HCT116 (cell line): Measurements from ENCODE around the gene RGP1. TPM values are rescaled to one million over a fixed set of nuclear protein-coding genes. Genes with fewer than 3 reads are reported as not detected.

Experiments
- ATAC-seq: fragments of 200-7000 bp; cut with Tn5 transposase; 2 replicates; pipeline ENCODE4 v1.9.1; 2020; ENCODE audit warnings: mild to moderate bottlenecking, moderate library complexity
- BruUV-seq: library from RNA; stranded (reverse); fragments of 400-500 nt; replicated peaks from 2 replicates; lab custom pipeline; 2021; lab: Mats Ljungman, UMichigan
- CTCF ChIA-PET: fragments of 300-600 bp; sonication (Branson Sonifier 250); formaldehyde crosslinking; loops from one replicate; lab custom pipeline; 2021; ENCODE audit warnings: antibody characterized with exemption; lab: Charles Lee
- POLR2A ChIA-PET: fragments of 300-600, 350-600 bp; sonication (Branson Sonifier 250); formaldehyde crosslinking; loops from one replicate; lab custom pipeline; 2021; ENCODE audit warnings: antibody characterized with exemption; lab: Charles Lee
- RAD21 ChIA-PET, 2 experiments: fragments of 300-600 bp; sonication (Branson Sonifier 250); formaldehyde crosslinking; loops; one replicate each; lab custom pipeline; 2023; ENCODE audit warnings: low total read pairs in 2 of 2; ENCODE audit not compliant: uncharacterized antibody in 2 of 2, unreplicated experiment in 2 of 2, low non-redundant PET in 1 of 2; lab: Charles Lee
- DNase-seq: peaks from one replicate; pipeline ENCODE4 v3.0.0-alpha.2; 2010; ENCODE audit warnings: low read depth, low spot score
- H2AFZ ChIP-seq: fragments of 200-600 bp; shearing (Covaris generic), sonication (generic); 2 replicates; pipeline ENCODE4 v1.6.1; 2017; ENCODE audit warnings: low read depth, mixed run types, mixed read lengths, antibody characterized with exemption, low read length; ENCODE audit not compliant: poor library complexity, severe bottlenecking
- H3K27ac ChIP-seq: 2 replicates; pipeline ENCODE4 v1.5.1; 2012; ENCODE audit warnings: low read depth, low read length
- H3K27me3 ChIP-seq: fragments of 200-600 bp; sonication (generic); 2 replicates; pipeline ENCODE4 v1.6.1; 2016; ENCODE audit warnings: mixed run types, low read length, mixed read lengths; ENCODE audit not compliant: insufficient read depth
- H3K36me3 ChIP-seq, 2 experiments: fragments of 200-500 bp in 1 of 2; fragments of 200-600 bp in 1 of 2; sonication (Bioruptor generic) in 1 of 2; sonication (generic) in 1 of 2; 2 replicates each; pipeline versions ENCODE4 v1.5.1 to v1.6.1; 2014 to 2016; ENCODE audit warnings: low read length in 2 of 2, inconsistent platforms in 1 of 2, mixed read lengths in 1 of 2, mixed run types in 1 of 2; ENCODE audit not compliant: insufficient read depth in 2 of 2, control insufficient read depth in 1 of 2
- H3K4me1 ChIP-seq, 2 experiments: fragments of 200-600 bp in 1 of 2; sonication (generic) in 1 of 2; 2 replicates each; pipeline versions ENCODE4 v1.5.1 to v1.6.1; 2012 to 2017; ENCODE audit warnings: low read length in 2 of 2, inconsistent platforms in 1 of 2, mild to moderate bottlenecking in 1 of 2, mixed read lengths in 1 of 2, mixed run types in 1 of 2, moderate library complexity in 1 of 2; ENCODE audit not compliant: insufficient read depth in 2 of 2, control insufficient read depth in 1 of 2
- H3K4me2 ChIP-seq: fragments of 200-600 bp; sonication (generic); 2 replicates; pipeline ENCODE4 v1.6.1; 2017; ENCODE audit warnings: mixed run types, low read length, mixed read lengths
- H3K4me3 ChIP-seq, 2 experiments: fragments of 200-600 bp in 1 of 2; sonication (generic) in 1 of 2; replicated peaks in 1 of 2; 2 replicates each; pipeline ENCODE4 v1.5.1; 2011 to 2016; ENCODE audit warnings: low read length in 2 of 2, control low read depth in 1 of 2, low read depth in 1 of 2, mild to moderate bottlenecking in 1 of 2, mixed read lengths in 1 of 2, mixed run types in 1 of 2
- H3K79me2 ChIP-seq: fragments of 200-600 bp; sonication (generic); 2 replicates; pipeline ENCODE4 v1.6.1; 2017; ENCODE audit warnings: mild to moderate bottlenecking, mixed run types, low read length, moderate library complexity, mixed read lengths; ENCODE audit not compliant: insufficient read depth
- H3K9ac ChIP-seq: fragments of 200-600 bp; sonication (generic); 2 replicates; pipeline ENCODE4 v1.6.1; 2016; ENCODE audit warnings: low read length, mixed read lengths
- H3K9me2 ChIP-seq: fragments of 200-600 bp; sonication (generic), shearing (Covaris generic); 2 replicates; pipeline ENCODE4 v1.6.1; 2017; ENCODE audit warnings: mixed run types, mild to moderate bottlenecking, moderate library complexity; ENCODE audit not compliant: insufficient read depth
- H3K9me3 ChIP-seq, 2 experiments: fragments of 200-500 bp in 1 of 2; fragments of 200-600 bp in 1 of 2; sonication (Bioruptor generic) in 1 of 2; sonication (generic) in 1 of 2; 2 replicates each; pipeline ENCODE4 v1.6.1; 2014 to 2017; ENCODE audit warnings: low read length in 2 of 2, mixed read lengths in 2 of 2, inconsistent platforms in 1 of 2, low read depth in 1 of 2, mild to moderate bottlenecking in 1 of 2, mixed run types in 1 of 2, moderate library complexity in 1 of 2; ENCODE audit not compliant: control insufficient read depth in 1 of 2, insufficient read depth in 1 of 2
- H4K20me1 ChIP-seq: fragments of 200-600 bp; sonication (generic), shearing (Covaris generic); 2 replicates; pipeline ENCODE4 v1.6.1; 2017; ENCODE audit warnings: mixed run types, mild to moderate bottlenecking, moderate library complexity; ENCODE audit not compliant: insufficient read depth
- ATF3 ChIP-seq: IDR thresholded peaks from 2 replicates; pipeline ENCODE4 v1.6.1; 2012
- CBX3 ChIP-seq: IDR thresholded peaks from 2 replicates; pipeline ENCODE4 v1.6.1; 2012; ENCODE audit warnings: low read depth
- CTCF ChIP-seq, 3 experiments: fragments of 200-600 bp in 1 of 3; sonication (generic) in 1 of 3; IDR thresholded peaks in 2 of 3; conservative IDR thresholded peaks in 1 of 3; 2 replicates each; pipeline ENCODE4 v1.5.1; 2012 to 2017; ENCODE audit warnings: low read depth in 2 of 3, low read length in 2 of 3, antibody characterized with exemption in 1 of 3, borderline replicate concordance in 1 of 3, control low read depth in 1 of 3, mild to moderate bottlenecking in 1 of 3, mixed read lengths in 1 of 3, mixed run types in 1 of 3, moderate library complexity in 1 of 3; ENCODE audit not compliant: insufficient read depth in 1 of 3
- EGR1 ChIP-seq: IDR thresholded peaks from 2 replicates; pipeline ENCODE4 v1.6.1; 2012; ENCODE audit warnings: low read depth
- EZH2phosphoT487 ChIP-seq: fragments of 200-600 bp; IDR thresholded peaks from 2 replicates; pipeline ENCODE4 v1.6.1; 2018; ENCODE audit warnings: antibody characterized with exemption, borderline replicate concordance
- POLR2AphosphoS5 ChIP-seq: IDR thresholded peaks from 2 replicates; pipeline ENCODE4 v1.6.1; 2011; ENCODE audit warnings: mild to moderate bottlenecking, low read depth, low read length, moderate library complexity
- RAD21 ChIP-seq: IDR thresholded peaks from 2 replicates; pipeline ENCODE4 v1.6.1; 2012; ENCODE audit warnings: low read depth, mild to moderate bottlenecking
- SIN3A ChIP-seq: IDR thresholded peaks from 2 replicates; pipeline ENCODE4 v1.6.1; 2012; ENCODE audit warnings: low read depth
- SRF ChIP-seq: IDR thresholded peaks from 2 replicates; pipeline ENCODE4 v1.6.1; 2012; ENCODE audit warnings: low read depth
- TCF7L2 ChIP-seq: IDR thresholded peaks from 2 replicates; pipeline ENCODE4 v1.7.0; 2011; ENCODE audit warnings: borderline replicate concordance, inconsistent platforms; ENCODE audit not compliant: insufficient read depth, insufficient read length; ENCODE audit errors: extremely low read depth
- ZBTB33 ChIP-seq: IDR thresholded peaks from 2 replicates; pipeline ENCODE4 v1.6.1; 2011; ENCODE audit warnings: mild to moderate bottlenecking, low read length, moderate library complexity; ENCODE audit not compliant: insufficient replicate concordance; ENCODE audit errors: extremely low read depth
- ZNF274 ChIP-seq: fragments of 200-500 bp; sonication (Bioruptor generic); IDR thresholded peaks from 2 replicates; pipeline ENCODE4 v1.6.1; 2014; ENCODE audit warnings: mild to moderate bottlenecking, low read depth, low read length, inconsistent platforms
- intact Hi-C: fragments of 100-400 bp; cut with micrococcal nuclease; formaldehyde crosslinking; loops from 2 replicates; pipeline ENCODE4 v1.10.0; 2022
- total RNA-seq: library from RNA; stranded (reverse); gene quantifications from one replicate; pipeline ENCODE4 v1.2.1, GENCODE V29; 2021; ENCODE audit not compliant: unreplicated experiment

Gene RGP1
- total RNA-seq, 1 experiment from 2014 or later: 32.6 TPM

- no TSS peak for BruUV-seq
- TF ChIP-seq SRF: no peak
- TF ChIP-seq CTCF (IDR thresholded peaks at IDR 0.05 in 2 of 3, conservative IDR thresholded peaks at IDR 0.05 in 1 of 3; ENCODE audit: borderline replicate concordance in 1 of 3, insufficient read depth in 1 of 3, low read depth in 2 of 3, low read length in 2 of 3): peak in 2 of 3 experiments; percentile 57 to 62; a peak in 4 of 6 replicates
- ChIA-PET POLR2A (interaction anchor here (2.0 kb wide), 1 partner anchor 34 kb away, joined by 6 read pairs; no protein-coding TSS in a partner anchor), CTCF (interaction anchor here (1.2 to 4.0 kb wide), 4 partner anchors 19 to 68 kb away, joined by 3 to 21 read pairs (median 12); partner anchors contain the start of genes GBA2 and RGP1), RAD21 (interaction anchor here (0.6 to 1.2 kb wide), 2 partner anchors 33 to 51 kb away, joined by 3 read pairs; no protein-coding TSS in a partner anchor)
- intact Hi-C loops: loop anchor here (5.0 kb wide), 1 partner anchor 38 kb away; no protein-coding TSS in a partner anchor
- no peaks in the 10 kb centered on the region for H3K27me3 ChIP-seq
- H3K9ac ChIP-seq: no peak overlapping the region
- H3K4me3 ChIP-seq: 0 out of 4 replicates have a peak overlapping the region, but pooled peaks of 1 of the 2 experiments have one; percentile 92
- H3K27ac ChIP-seq: no peak overlapping the region
- H4K20me1 ChIP-seq: no peaks in the 10 kb centered on the region
- peaks cover 4 to 12% of the 10 kb centered on the region in 2 experiments; a peak in 3 of 4 replicates for H3K36me3 ChIP-seq
- H3K79me2 ChIP-seq: peaks cover 72% of the 10 kb centered on the region
- DNase-seq: peak; percentile 21
- H3K9me3 ChIP-seq: no peaks in the 10 kb centered on the region
- peak; percentile 17; the same call in 1 of the 2 replicates for ATAC-seq
- H3K4me2 ChIP-seq: peak overlapping the region; percentile 81
- H3K9me2 ChIP-seq: no peaks in the 10 kb centered on the region
- H3K4me1 ChIP-seq: peaks cover 22 to 37% of the 10 kb centered on the region in 2 experiments
- no peak overlapping the region for H2AFZ ChIP-seq
Measured at GRCh38 chr9:35729700-35730485, 19.2 kb upstream of the RGP1 start.

GRCh38 chr9:35730486-35730854 lies 18.6 kb upstream of the RGP1 start:
- DNase-seq (no peak), ATAC-seq (no peak)
- intact Hi-C loops: no loop called here
- Histone ChIP-seq H3K9me3 (no peaks in the 10 kb centered on the region), H3K9me2 (no peaks in the 10 kb centered on the region), H3K4me1 (peaks cover 22 to 37% of the 10 kb centered on the region in 2 experiments), H2AFZ (no peak overlapping the region), H3K79me2 (peaks cover 72% of the 10 kb centered on the region), H3K27ac (0 out of 2 replicates have a peak overlapping the region, but pooled peaks have one; percentile 90), H3K9ac (peak overlapping the region; percentile 83; the same call in 1 of the 2 replicates), H3K36me3 (peaks cover 7 to 12% of the 10 kb centered on the region in 2 experiments; a peak in 3 of 4 replicates), H4K20me1 (no peaks in the 10 kb centered on the region), H3K4me2 (peak overlapping the region; percentile 81), H3K4me3 (peak overlapping the region; percentile 92 to 94), H3K27me3 (no peaks in the 10 kb centered on the region)
- ChIA-PET CTCF (interaction anchor here (1.2 to 4.0 kb wide), 5 partner anchors 18 to 69 kb away, joined by 3 to 21 read pairs (median 8); partner anchors contain the start of genes GBA2 and RGP1), RAD21 (interaction anchor here in 1 of 2 experiments (1.1 to 1.2 kb wide), 2 partner anchors 34 to 66 kb away, joined by 3 read pairs; partner anchors contain the start of gene ARHGEF39), POLR2A (interaction anchor here (2.0 kb wide), 1 partner anchor 34 kb away, joined by 6 read pairs; no protein-coding TSS in a partner anchor)
- no TSS peak for BruUV-seq
- TF ChIP-seq ATF3: no peak
- TF ChIP-seq SIN3A: no peak
- no peak for TF ChIP-seq TCF7L2
- no peak for TF ChIP-seq EZH2phosphoT487
- TF ChIP-seq ZNF274: no peak
- no peak for TF ChIP-seq ZBTB33
- TF ChIP-seq EGR1: no peak
- TF ChIP-seq POLR2AphosphoS5: no peak
- TF ChIP-seq RAD21: no peak
- TF ChIP-seq SRF: no peak
- TF ChIP-seq CBX3: no peak
